VCaP (cell line): ENCODE results near the gene TANC2.

Experiments used
- H3K27ac ChIP-seq: fragments of 450-650 bp; 2 replicates; pipeline ENCODE4 v1.5.1; 2017
- CTCF ChIP-seq: fragments of 450-650 bp; conservative IDR thresholded peaks from 2 replicates; pipeline ENCODE4 v1.5.1; 2017; ENCODE audit warnings: mild to moderate bottlenecking, moderate library complexity

Gene TANC2

DNA sequence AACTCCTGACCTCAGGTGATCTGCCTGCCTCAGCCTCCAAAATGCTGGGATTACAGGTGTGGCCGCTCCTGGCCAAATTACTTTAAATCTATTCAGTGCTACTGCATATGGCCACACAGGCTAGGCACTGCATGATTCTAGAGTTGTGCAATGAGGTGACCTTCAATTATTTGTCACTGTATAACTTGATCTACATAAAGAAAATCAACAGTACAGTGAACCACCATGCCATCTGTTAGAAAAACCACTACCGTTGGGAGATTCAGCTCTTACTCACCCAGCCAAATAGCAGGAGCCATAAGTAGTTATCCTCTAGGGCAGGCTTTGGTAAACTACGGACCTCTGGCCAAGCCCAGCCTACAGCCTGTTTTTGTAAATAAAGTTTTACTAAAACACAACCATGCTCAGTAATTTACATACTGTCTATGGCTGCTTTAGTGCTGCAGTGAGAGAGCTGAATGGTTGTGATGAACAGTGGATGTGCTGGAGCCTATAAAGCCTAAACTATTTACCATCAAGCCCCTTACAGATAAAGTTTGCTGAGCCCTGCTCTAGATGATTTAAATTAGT is 40.7 kb upstream of the TANC2 start:
- TF ChIP-seq CTCF, result no peak
- H3K27ac ChIP-seq, result no peak overlapping the region

- TF ChIP-seq CTCF, result no peak
- H3K27ac ChIP-seq, result no peak overlapping the region
Measured at GRCh38 chr17:62927083-62927482, 39.0 kb upstream of the TANC2 start.

DNA sequence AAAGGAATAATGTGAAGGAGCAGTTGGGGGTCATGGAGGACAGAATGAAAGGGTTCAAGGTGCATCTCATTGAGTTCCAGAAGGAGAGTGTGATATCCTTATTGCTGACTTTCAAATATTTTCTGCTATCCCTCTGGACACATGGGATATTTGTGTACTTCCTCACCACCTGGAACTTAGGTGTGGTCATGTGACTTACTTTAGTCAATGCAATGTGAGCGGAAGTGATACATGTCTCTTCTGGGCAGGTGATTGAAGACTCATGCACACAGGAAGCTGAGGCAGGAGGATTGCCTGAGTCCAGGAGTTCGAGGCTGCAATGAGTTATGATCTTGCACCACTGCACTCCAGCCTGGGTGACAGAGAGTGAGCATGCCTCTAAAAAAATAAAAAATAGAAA is 36.7 kb upstream of the TANC2 start:
- no peak for TF ChIP-seq CTCF
- H3K27ac ChIP-seq, result no peak overlapping the region

- TF ChIP-seq CTCF, result no peak
Measured at GRCh38 chr17:62931101-62931500, 34.9 kb upstream of the TANC2 start.

GRCh38 chr17:62933501-62934385 is 32.3 kb upstream of the TANC2 start:
- no peak for TF ChIP-seq CTCF
- no peak overlapping the region for H3K27ac ChIP-seq

More at GRCh38 chr17:62931101-62931500, 34.9 kb upstream of the TANC2 start:
- H3K27ac ChIP-seq, result no peak overlapping the region

- H3K27ac ChIP-seq, result no peak overlapping the region
- TF ChIP-seq CTCF, result no peak
Measured at GRCh38 chr17:62935098-62935497, 30.9 kb upstream of the TANC2 start.

GRCh38 chr17:62935523-62935922 is 30.5 kb upstream of the TANC2 start:
- no peak overlapping the region for H3K27ac ChIP-seq
- TF ChIP-seq CTCF, result no peak
